GM12878 (cell line): ENCODE measurements around the gene FAM9B. TPM values are rescaled to one million over a fixed set of nuclear protein-coding genes. Genes with fewer than 3 reads are reported as not detected.

Source experiments
- ATAC-seq: fragments of 200-7000 bp; cut with Tn5 transposase; 3 replicates; pipeline ENCODE4 v1.9.1; 2020; ENCODE audit warnings: mild to moderate bottlenecking, moderate library complexity
- Bru-seq: library from RNA; stranded (reverse); fragments of 400-500 nt; gene quantifications from one replicate; lab custom pipeline; 2021; lab: Mats Ljungman, UMichigan
- BruChase-seq, 2 experiments: library from RNA; stranded (reverse); fragments of 400-500 nt; gene quantifications; one replicate each; lab custom pipeline; 2021; lab: Mats Ljungman, UMichigan
- BruUV-seq: library from RNA; stranded (reverse); fragments of 400-500 nt; replicated peaks from 2 replicates; lab custom pipeline; 2021; lab: Mats Ljungman, UMichigan
- CTCF ChIA-PET: fragments of 300-600 bp; sonication (Branson Sonifier 250); formaldehyde crosslinking; extraction: SDS; loops from one replicate; lab custom pipeline; 2021; ENCODE audit warnings: inconsistent platforms; lab: Yijun Ruan, JAX
- POLR2A ChIA-PET: fragments of 350-600 bp; formaldehyde crosslinking; extraction: SDS; loops from one replicate; lab custom pipeline; 2021; ENCODE audit warnings: inconsistent platforms; lab: Charles Lee
- RAD21 ChIA-PET: fragments of 300-600 bp; sonication (Branson Sonifier 250); formaldehyde crosslinking; loops from one replicate; lab custom pipeline; 2023; ENCODE audit warnings: antibody characterized with exemption; ENCODE audit not compliant: unreplicated experiment; lab: Charles Lee
- SMC1A ChIA-PET: fragments of 300-600 bp; sonication (Branson Sonifier 250); formaldehyde crosslinking; loops from one replicate; lab custom pipeline; 2023; ENCODE audit not compliant: unreplicated experiment, uncharacterized antibody; lab: Charles Lee
- DNase-seq: peaks from one replicate; pipeline ENCODE4 v3.0.0-alpha.2; 2011; ENCODE audit warnings: low read depth, low spot score
- FAIRE-seq: peaks from 3 replicates; lab custom pipeline; 2011; peaks lifted over from hg19 to GRCh38; lab: Jason Lieb, UNC
- H2AFZ ChIP-seq: 2 replicates; pipeline ENCODE4 v1.6.0; 2011; ENCODE audit warnings: low read depth, low read length, control low read depth; ENCODE audit not compliant: control insufficient read depth
- H3K27ac ChIP-seq: 2 replicates; pipeline ENCODE4 v1.5.1; 2011; ENCODE audit warnings: control low read depth; ENCODE audit not compliant: control insufficient read depth, insufficient read depth
- H3K27me3 ChIP-seq, 2 experiments: replicated peaks in 1 of 2; 2 replicates each; pipeline versions ENCODE4 v1.6.0 to v1.6.1; 2011; ENCODE audit warnings: low read length in 1 of 2; ENCODE audit not compliant: control insufficient read depth in 2 of 2, insufficient read depth in 2 of 2
- H3K36me3 ChIP-seq, 2 experiments: 2 replicates each; pipeline ENCODE4 v1.5.1; 2011; ENCODE audit warnings: low read length in 1 of 2; ENCODE audit not compliant: control insufficient read depth in 2 of 2, insufficient read depth in 2 of 2
- H3K4me1 ChIP-seq: 2 replicates; pipeline ENCODE4 v1.6.1; 2011; ENCODE audit warnings: mild to moderate bottlenecking, low read length, moderate library complexity, mixed read lengths; ENCODE audit not compliant: control insufficient read depth, insufficient read depth
- H3K4me2 ChIP-seq: 2 replicates; pipeline ENCODE4 v1.6.0; 2011; ENCODE audit warnings: control low read depth; ENCODE audit not compliant: control insufficient read depth, insufficient read depth
- H3K4me3 ChIP-seq: fragments of 200-600 bp; sonication (generic); 2 replicates; pipeline ENCODE4 v1.5.1; 2016
- H3K79me2 ChIP-seq: 2 replicates; pipeline ENCODE4 v1.6.0; 2011; ENCODE audit warnings: low read length; ENCODE audit not compliant: control insufficient read depth, insufficient read depth
- H3K9ac ChIP-seq: 2 replicates; pipeline ENCODE4 v1.8.0; 2011; ENCODE audit warnings: low read length, control low read depth, mixed read lengths; ENCODE audit not compliant: control insufficient read depth, insufficient read depth
- H3K9me3 ChIP-seq: replicated peaks from 3 replicates; pipeline ENCODE4 v1.5.1; 2011; ENCODE audit warnings: mild to moderate bottlenecking, low read length; ENCODE audit not compliant: control insufficient read depth, insufficient read depth
- H4K20me1 ChIP-seq: 2 replicates; pipeline ENCODE4 v1.6.0; 2011; ENCODE audit not compliant: control insufficient read depth, insufficient read depth
- CBFB ChIP-seq: IDR thresholded peaks from 2 replicates; pipeline ENCODE4 v1.6.1; 2016; ENCODE audit warnings: antibody characterized with exemption, low read depth
- CEBPB ChIP-seq, 2 experiments: fragments of 150-350 bp in 1 of 2; IDR thresholded peaks; 2 replicates each; pipeline ENCODE4 v1.6.1; 2012 to 2014; ENCODE audit warnings: low read depth in 2 of 2, low read length in 2 of 2, borderline replicate concordance in 1 of 2, inconsistent platforms in 1 of 2
- E2F4 ChIP-seq: IDR thresholded peaks from 2 replicates; pipeline ENCODE4 v1.6.1; 2012; ENCODE audit warnings: low read depth, low read length, improper control_type of control experiment
- EZH2 ChIP-seq: IDR thresholded peaks from 2 replicates; pipeline ENCODE4 v1.6.1; 2012; ENCODE audit warnings: low read depth, mild to moderate bottlenecking, control low read depth, inconsistent platforms, low read length, borderline replicate concordance; ENCODE audit not compliant: control insufficient read depth
- PRDM15 ChIP-seq: fragments of 450-650 bp; formaldehyde crosslinking; IDR thresholded peaks from 2 replicates; pipeline ENCODE4 v1.4.0; 2020; ENCODE audit warnings: mild to moderate bottlenecking, moderate library complexity
- RCOR1 ChIP-seq: conservative IDR thresholded peaks from 2 replicates; pipeline ENCODE4 v1.6.1; 2012; ENCODE audit warnings: low read depth, low read length, improper control_type of control experiment
- SP1 ChIP-seq: IDR thresholded peaks from one replicate; pipeline ENCODE4 v1.6.1; 2011; ENCODE audit warnings: low read depth, low read length
- ZBED1 ChIP-seq: IDR thresholded peaks from 2 replicates; pipeline ENCODE4 v1.6.1; 2016; ENCODE audit warnings: borderline replicate concordance
- ZNF274 ChIP-seq: IDR thresholded peaks from one replicate; pipeline ENCODE4 v1.8.0; 2011; ENCODE audit not compliant: insufficient read length, insufficient read depth
- WGBS: methylation state at CpG from one replicate; pipeline ENCODE4 v1.1.6; 2016; ENCODE audit warnings: low lambda C conversion rate; ENCODE audit not compliant: insufficient replicate concordance, insufficient coverage; ENCODE audit errors: missing lambda C conversion rate; 5-methylcytosine and 5-hydroxymethylcytosine counted together
- in situ Hi-C: fragments of 300-500 bp; cut with MboI; formaldehyde crosslinking; loops from 9 replicates; pipeline ENCODE4 v1.14.3; 2018; ENCODE audit warnings: mixed read lengths
- intact Hi-C: fragments of 100-400 bp; cut with micrococcal nuclease; formaldehyde crosslinking; loops from one replicate; pipeline ENCODE4 v1.14.2; 2022; ENCODE audit not compliant: unreplicated experiment
- long read RNA-seq, 2 experiments: library from polyadenylated mRNA; unstranded; transcript quantifications; one replicate each; pipeline ENCODE4 v2.0.0, GENCODE V29; 2019 to 2020
- polyA minus RNA-seq, 3 experiments: library from RNA; depleted of rRNA, polyadenylated mRNA; stranded (reverse); fragments of >200 nt; gene quantifications; 2 replicates each; pipeline ENCODE4 v1.2.3, GENCODE V29; 2011
- polyA plus RNA-seq, 11 experiments: library from polyadenylated mRNA; depleted of rRNA in 4 of 11; unstranded in 6 of 11; stranded (reverse) in 5 of 11; fragments of >200 nt; fragmentation: Nextera tagmentation in 4 of 11; fragmentation: Illumina TruSeq in 1 of 11; extraction: Ambion mirVana in 4 of 11; extraction: Trizol in 1 of 11; gene quantifications; 1 replicate in 1 of 11; 2 replicates in 10 of 11; pipeline versions ENCODE4 v1.2.1 to v1.2.3, GENCODE V29; 2011 to 2016; ENCODE audit warnings: inconsistent platforms in 2 of 11, missing spikeins in 2 of 11, low read depth in 1 of 11
- total RNA-seq, 4 experiments: library from RNA; depleted of rRNA in 3 of 4; stranded (reverse); fragments of >200 nt in 3 of 4; fragmentation: Illumina TruSeq in 1 of 4; extraction: Trizol in 1 of 4; gene quantifications; 2 replicates each; pipeline versions ENCODE4 v1.2.1 to v1.2.3, GENCODE V29; 2013 to 2021

Gene FAM9B
- total RNA-seq (2013; cell fraction: nucleolus; rRNA removed), result not detected in 2 replicates
- total RNA-seq (2014; rRNA removed) (not detected in 2 replicates), total RNA-seq (2014; rRNA removed; fragmentation: Illumina TruSeq; extraction: Trizol) (not detected in 2 replicates), total RNA-seq (2021) (not detected in 2 replicates), polyA plus RNA-seq (2011; rRNA removed) (not detected in 2 replicates), polyA plus RNA-seq (2014; fragmentation: Illumina TruSeq; extraction: Trizol) (not detected in 2 replicates), polyA plus RNA-seq (2014; fragmentation: Nextera tagmentation; extraction: Ambion mirVana) (not detected), polyA plus RNA-seq (2014; rRNA removed) (not detected in 2 replicates), polyA plus RNA-seq (2016; fragmentation: Nextera tagmentation; extraction: Ambion mirVana) (not detected), polyA minus RNA-seq (2011; rRNA and poly(A)+ RNA removed) (not detected in 2 replicates), Bru-seq, nascent RNA (not detected), BruChase-seq, experiment 1, labeled RNA remaining after a 6-hour chase (not detected), BruChase-seq, experiment 2, labeled RNA remaining after a 2-hour chase (not detected)
- not detected for polyA plus RNA-seq (2011; ENCODE audit: low read depth)
- not detected in 2 replicates for polyA plus RNA-seq (2011; cell fraction: cytosol; rRNA removed)
- polyA plus RNA-seq (2011; cell fraction: nucleus; rRNA removed), result 0.07 and 0.19 TPM in 2 replicates
- polyA plus RNA-seq (2012), result not detected in 2 replicates
- polyA minus RNA-seq (2011; cell fraction: cytosol; rRNA and poly(A)+ RNA removed), result not detected in 2 replicates
- polyA minus RNA-seq (2011; cell fraction: nucleus; rRNA and poly(A)+ RNA removed), result not detected in 2 replicates
- long read RNA-seq, experiment 1, result 0 reads
- long read RNA-seq, experiment 2, result 0 reads

- H2AFZ ChIP-seq, result no peak within 1 kb of the TSS
- no peak for FAIRE-seq
Measured at GRCh38 chrX:9033989-9034388, at the start of gene FAM9B. Gene FAM9B, minus strand, starts transcription at chrX:9034127. Its CDS starts 1,141 bp downstream, at chrX:9032986.

More at GRCh38 chrX:9033989-9034388, at the start of gene FAM9B:
- ChIA-PET SMC1A (no interaction called here), CTCF (no interaction called here), POLR2A (no interaction called here), RAD21 (no interaction called here)
- Histone ChIP-seq H3K4me3 (no peak within 1 kb of the TSS), H3K36me3 (no peaks in the 10 kb centered on the region), H3K4me2 (no peak within 1 kb of the TSS), H4K20me1 (no peaks in the 10 kb centered on the region), H3K9me3 (no peaks in the 10 kb centered on the region), H3K4me1 (no peaks in the 10 kb centered on the region), H3K27me3 (no peaks in the 10 kb centered on the region; a peak in 1 of 4 replicates), H3K79me2 (no peaks in the 10 kb centered on the region), H3K9ac (no peak within 1 kb of the TSS), H3K27ac (no peak within 1 kb of the TSS)
- no peak for TF ChIP-seq CBFB
- TF ChIP-seq E2F4, result no peak
- no peak for TF ChIP-seq EZH2
- TF ChIP-seq SP1, result no peak
- no peak for TF ChIP-seq PRDM15 (CRISPR knock-in tag)
- no peak for TF ChIP-seq RCOR1
- TF ChIP-seq CEBPB (IDR thresholded peaks at IDR 0.05; ENCODE audit: borderline replicate concordance in 1 of 2, low read depth in 2 of 2, low read length in 2 of 2), result no peak
- no peak for TF ChIP-seq ZBED1
- TF ChIP-seq ZNF274, result no peak
- in situ Hi-C loops, result no loop called here
- WGBS, result 67% methylated on average over 10 of the region's 11 CpGs
- DNase-seq, result no peak
- ATAC-seq, result no peak
- BruUV-seq, result no TSS peak
- intact Hi-C loops, result no loop called here
